Left ventricle myocardium inferior (tissue), 1 donor: ENCODE measurements around the gene TNFRSF9. TPM values are rescaled to one million over a fixed set of nuclear protein-coding genes. Genes with fewer than 3 reads are reported as not detected.

Source experiments
- DNase-seq: peaks from one replicate; pipeline ENCODE4 v3.0.0-alpha.2; 2020
- H3K27ac ChIP-seq: fragments of 200-600 bp; replicated peaks from 2 replicates; pipeline ENCODE4 v1.8.0; 2021
- H3K27me3 ChIP-seq: fragments of 200-600 bp; 2 replicates; pipeline ENCODE4 v1.8.0; 2021; ENCODE audit warnings: low read depth
- H3K36me3 ChIP-seq: fragments of 200-600 bp; 2 replicates; pipeline ENCODE4 v1.8.0; 2021
- H3K4me1 ChIP-seq: fragments of 200-600 bp; 2 replicates; pipeline ENCODE4 v1.8.0; 2021
- H3K4me3 ChIP-seq: fragments of 200-600 bp; 2 replicates; pipeline ENCODE4 v1.8.0; 2021; ENCODE audit warnings: mild to moderate bottlenecking, moderate library complexity
- H3K9me3 ChIP-seq: fragments of 200-600 bp; replicated peaks from 2 replicates; pipeline ENCODE4 v1.8.0; 2021
- intact Hi-C: fragments of 100-400 bp; cut with micrococcal nuclease; formaldehyde crosslinking; loops from one replicate; pipeline ENCODE4 v1.11.0; 2022
- total RNA-seq: library from RNA; stranded (reverse); fragmentation: NEBNext Ultra II Directional; extraction: Animal tissue kit (Norgen Biotek cat#: 25700); gene quantifications from one replicate; pipeline ENCODE4 v1.2.1, GENCODE V29; 2021
- TF ChIP-seq, protein P1 (sequence below): fragments of 200-600 bp; IDR thresholded peaks from 2 replicates; pipeline ENCODE4 v1.8.0; 2021; ENCODE audit warnings: antibody characterized with exemption, mild to moderate bottlenecking, borderline replicate concordance
- donor health status: DM: no; HTN: yes; CAD: no; lungs with severe emphysema.

Gene TNFRSF9
- total RNA-seq, 1 donor from 2014 or later: not detected

- intact Hi-C loops: no loop called here
- DNase-seq: no peak
- Histone ChIP-seq H3K27me3 (peaks cover 36% of the 10 kb centered on the region), H3K4me1 (no peaks in the 10 kb centered on the region), H3K4me3 (no peak overlapping the region), H3K27ac (no peak overlapping the region), H3K36me3 (no peaks in the 10 kb centered on the region), H3K9me3 (no peaks in the 10 kb centered on the region)
- TF ChIP-seq, protein P1, sequence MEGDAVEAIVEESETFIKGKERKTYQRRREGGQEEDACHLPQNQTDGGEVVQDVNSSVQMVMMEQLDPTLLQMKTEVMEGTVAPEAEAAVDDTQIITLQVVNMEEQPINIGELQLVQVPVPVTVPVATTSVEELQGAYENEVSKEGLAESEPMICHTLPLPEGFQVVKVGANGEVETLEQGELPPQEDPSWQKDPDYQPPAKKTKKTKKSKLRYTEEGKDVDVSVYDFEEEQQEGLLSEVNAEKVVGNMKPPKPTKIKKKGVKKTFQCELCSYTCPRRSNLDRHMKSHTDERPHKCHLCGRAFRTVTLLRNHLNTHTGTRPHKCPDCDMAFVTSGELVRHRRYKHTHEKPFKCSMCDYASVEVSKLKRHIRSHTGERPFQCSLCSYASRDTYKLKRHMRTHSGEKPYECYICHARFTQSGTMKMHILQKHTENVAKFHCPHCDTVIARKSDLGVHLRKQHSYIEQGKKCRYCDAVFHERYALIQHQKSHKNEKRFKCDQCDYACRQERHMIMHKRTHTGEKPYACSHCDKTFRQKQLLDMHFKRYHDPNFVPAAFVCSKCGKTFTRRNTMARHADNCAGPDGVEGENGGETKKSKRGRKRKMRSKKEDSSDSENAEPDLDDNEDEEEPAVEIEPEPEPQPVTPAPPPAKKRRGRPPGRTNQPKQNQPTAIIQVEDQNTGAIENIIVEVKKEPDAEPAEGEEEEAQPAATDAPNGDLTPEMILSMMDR: no peak
Observed at GRCh38 chr1:7912145-7912544, 28.5 kb downstream of the TNFRSF9 start.

DNA sequence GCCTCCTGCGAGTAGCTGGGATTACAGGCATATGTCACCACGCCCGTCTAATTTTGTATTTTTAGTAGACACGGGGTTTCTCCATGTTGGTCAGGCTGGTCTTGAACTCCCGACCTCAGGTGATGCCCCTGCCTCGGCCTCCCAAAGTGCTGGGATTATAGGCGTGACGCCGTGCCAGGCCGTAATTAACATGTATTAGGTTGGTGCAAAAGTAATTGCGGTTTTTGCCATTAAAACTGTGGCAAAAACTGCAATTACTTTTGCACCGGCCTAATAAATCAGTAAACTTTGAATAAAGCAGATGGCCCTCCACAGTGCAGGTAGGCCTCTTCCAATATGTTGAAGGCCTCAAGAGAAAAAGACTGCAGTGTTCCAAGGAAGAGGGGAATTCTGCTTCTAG lies 35.4 kb downstream of the TNFRSF9 start:
- H3K27ac ChIP-seq: no peak overlapping the region
- no peak overlapping the region for H3K4me3 ChIP-seq
- H3K9me3 ChIP-seq: no peaks in the 10 kb centered on the region
- no peaks in the 10 kb centered on the region for H3K27me3 ChIP-seq
- intact Hi-C loops: no loop called here
- H3K4me1 ChIP-seq: no peaks in the 10 kb centered on the region
- TF ChIP-seq, protein P1: no peak
- H3K36me3 ChIP-seq: no peaks in the 10 kb centered on the region
- DNase-seq: no peak

DNA sequence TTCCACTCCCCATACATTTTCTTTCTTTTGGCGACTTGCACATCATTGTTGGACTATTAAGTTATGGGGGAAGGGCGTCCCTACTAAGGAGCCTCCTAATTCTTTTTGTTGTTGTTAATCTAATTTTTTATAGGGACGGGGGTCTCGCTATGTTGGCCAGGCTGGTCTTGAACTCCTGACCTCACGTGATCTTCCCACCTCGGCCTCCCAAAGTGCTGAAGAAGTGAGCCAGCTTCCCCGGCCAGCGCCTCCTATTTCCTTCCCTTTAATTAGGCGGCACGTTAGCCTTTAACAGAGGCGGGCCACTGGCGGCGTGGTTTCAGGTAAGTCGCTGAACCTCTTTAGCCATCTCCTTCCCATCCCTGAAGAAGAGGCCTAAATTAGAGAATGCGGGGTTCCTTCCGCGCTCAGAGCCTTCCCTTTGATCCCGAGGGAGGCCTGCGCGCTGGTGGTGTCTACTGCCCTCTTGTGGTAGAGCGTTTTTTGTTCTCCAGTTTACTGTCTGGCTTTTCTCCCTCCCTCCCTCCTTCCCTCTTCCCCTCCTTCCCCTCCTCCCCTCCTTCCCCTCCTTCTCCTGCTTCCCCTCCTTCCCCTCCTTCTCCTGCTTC lies 38.1 kb downstream of the TNFRSF9 start:
- Histone ChIP-seq H3K9me3 (no peaks in the 10 kb centered on the region), H3K27ac (no peak overlapping the region), H3K4me1 (no peaks in the 10 kb centered on the region), H3K4me3 (peak overlapping the region; percentile 50), H3K27me3 (no peaks in the 10 kb centered on the region), H3K36me3 (no peaks in the 10 kb centered on the region)
- TF ChIP-seq, protein P1: peak; percentile 75
- intact Hi-C loops: no loop called here
- peak; percentile 52 for DNase-seq

DNA sequence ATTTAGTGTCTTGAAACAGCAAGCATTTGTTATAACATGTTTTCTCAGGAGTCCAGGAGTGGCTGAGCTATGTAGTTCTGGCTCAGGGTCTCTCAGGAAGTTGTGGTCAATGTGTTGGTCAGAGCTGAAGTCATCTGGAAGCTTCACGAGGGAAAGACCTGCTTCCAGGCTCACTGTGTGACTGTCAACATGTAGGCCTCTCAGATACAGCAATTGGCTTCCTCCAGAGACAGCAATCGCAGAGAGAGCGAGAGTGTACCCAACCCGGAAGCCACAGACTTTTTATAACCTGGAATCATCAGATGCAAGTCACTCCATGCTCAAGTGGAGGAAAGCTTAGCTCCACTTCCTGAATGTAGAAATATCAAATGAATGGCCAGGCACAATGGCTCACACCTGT lies 40.9 kb downstream of the TNFRSF9 start:
- H3K36me3 ChIP-seq: no peaks in the 10 kb centered on the region
- no peak overlapping the region for H3K4me3 ChIP-seq
- no peaks in the 10 kb centered on the region for H3K27me3 ChIP-seq
- no peak for DNase-seq
- no peak overlapping the region for H3K27ac ChIP-seq
- TF ChIP-seq, protein P1: no peak
- intact Hi-C loops: no loop called here
- no peaks in the 10 kb centered on the region for H3K9me3 ChIP-seq
- no peaks in the 10 kb centered on the region for H3K4me1 ChIP-seq

GRCh38 chr1:7898962-7899361 lies 41.7 kb downstream of the TNFRSF9 start:
- H3K4me1 ChIP-seq: no peaks in the 10 kb centered on the region
- intact Hi-C loops: no loop called here
- no peak overlapping the region for H3K4me3 ChIP-seq
- no peaks in the 10 kb centered on the region for H3K27me3 ChIP-seq
- no peaks in the 10 kb centered on the region for H3K9me3 ChIP-seq
- TF ChIP-seq, protein P1: no peak
- DNase-seq: no peak
- no peaks in the 10 kb centered on the region for H3K36me3 ChIP-seq
- H3K27ac ChIP-seq: no peak overlapping the region

- Histone ChIP-seq H3K9me3 (no peaks in the 10 kb centered on the region), H3K27me3 (peaks cover 6% of the 10 kb centered on the region), H3K4me1 (no peaks in the 10 kb centered on the region), H3K4me3 (no peak overlapping the region), H3K36me3 (no peaks in the 10 kb centered on the region), H3K27ac (no peak overlapping the region)
- intact Hi-C loops: no loop called here
- TF ChIP-seq, protein P1: no peak
- no peak for DNase-seq
Observed at GRCh38 chr1:7896994-7897393, 43.6 kb downstream of the TNFRSF9 start.
